DMS 273 (cell line): ENCODE results near the gene KIAA1586.

Source experiments
- DNase-seq: peaks from one replicate; lab custom pipeline; 2025; ENCODE audit not compliant: unreplicated experiment; lab: John Stamatoyannopoulos, UW

The KIAA1586 gene

DNA sequence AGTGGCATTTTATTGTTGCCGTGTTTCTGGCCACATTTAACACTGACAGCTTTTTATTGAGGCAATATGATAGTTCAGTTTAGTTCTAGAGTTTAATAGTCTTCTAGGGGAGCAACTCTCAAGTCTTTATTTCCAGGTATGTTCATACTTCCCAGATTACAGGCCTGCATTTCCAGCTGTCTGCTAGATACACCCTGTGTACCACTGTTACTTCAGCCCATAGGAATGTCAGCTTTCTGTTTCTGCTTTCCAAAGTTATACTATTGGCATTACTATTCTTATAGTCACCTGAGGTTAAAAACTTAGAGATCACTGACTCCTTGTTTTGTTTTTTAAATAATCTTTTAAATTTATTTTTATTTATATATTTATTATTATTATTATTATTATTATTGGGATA is 51.1 kb downstream of the KIAA1586 start:
- no peak for DNase-seq

DNA sequence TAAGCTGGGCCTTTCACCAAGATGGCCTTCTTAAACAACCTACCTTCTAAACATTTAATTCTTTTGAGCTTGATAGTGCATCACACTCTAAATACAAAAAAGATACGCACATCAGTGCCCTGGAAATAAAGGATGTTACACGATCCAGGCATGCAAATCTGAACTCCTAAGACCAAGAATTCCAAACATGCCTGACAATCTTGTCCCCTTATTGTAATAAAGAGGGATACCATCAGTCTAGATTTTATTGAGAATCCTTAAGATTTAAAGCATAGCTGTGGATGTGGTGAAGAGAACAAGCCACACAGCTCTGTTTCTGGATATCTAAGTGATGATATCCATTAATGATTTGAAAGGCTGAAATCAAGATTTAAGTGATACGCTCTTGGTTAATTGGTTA is 56.5 kb downstream of the KIAA1586 start:
- DNase-seq: no peak

DNA sequence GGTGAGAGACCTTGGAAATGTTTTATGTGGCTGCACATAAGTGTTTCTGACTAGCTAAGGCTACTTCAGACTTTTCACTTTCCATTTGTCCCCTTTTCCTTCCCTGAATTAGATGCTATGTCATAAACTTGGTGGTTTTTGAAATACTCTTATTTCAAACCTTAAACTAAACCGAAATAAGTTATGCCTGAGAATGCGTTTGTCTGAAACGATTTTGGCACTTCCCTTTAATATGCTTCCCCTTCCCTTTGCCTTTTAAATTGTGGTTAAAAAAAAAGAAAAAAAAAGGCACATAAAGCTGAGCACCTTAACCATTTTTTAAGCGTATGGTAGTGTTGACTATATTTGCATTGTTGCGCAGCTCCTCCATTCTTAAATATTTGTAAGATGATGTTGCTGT is 57.8 kb downstream of the KIAA1586 start:
- no peak for DNase-seq
